ENCODE results near the gene PLD2.

Gene PLD2

GRCh38 chr17:4806456-4806776, 536 bp upstream of the PLD2 start:
- TF ChIP-seq, protein P1, sequence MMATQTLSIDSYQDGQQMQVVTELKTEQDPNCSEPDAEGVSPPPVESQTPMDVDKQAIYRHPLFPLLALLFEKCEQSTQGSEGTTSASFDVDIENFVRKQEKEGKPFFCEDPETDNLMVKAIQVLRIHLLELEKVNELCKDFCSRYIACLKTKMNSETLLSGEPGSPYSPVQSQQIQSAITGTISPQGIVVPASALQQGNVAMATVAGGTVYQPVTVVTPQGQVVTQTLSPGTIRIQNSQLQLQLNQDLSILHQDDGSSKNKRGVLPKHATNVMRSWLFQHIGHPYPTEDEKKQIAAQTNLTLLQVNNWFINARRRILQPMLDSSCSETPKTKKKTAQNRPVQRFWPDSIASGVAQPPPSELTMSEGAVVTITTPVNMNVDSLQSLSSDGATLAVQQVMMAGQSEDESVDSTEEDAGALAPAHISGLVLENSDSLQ (IDR thresholded peaks at IDR 0.05): no peak
- TF ChIP-seq LEF1 (IDR thresholded peaks at IDR 0.05; ENCODE audit: borderline replicate concordance) (no peak), SUZ12 (IDR thresholded peaks at IDR 0.05) (no peak), CTBP1 (IDR thresholded peaks at IDR 0.05; ENCODE audit: borderline replicate concordance) (no peak), L3MBTL2 (conservative IDR thresholded peaks at IDR 0.05) (no peak), HDGF (IDR thresholded peaks at IDR 0.05; ENCODE audit: borderline replicate concordance) (no peak), SP1 (IDR thresholded peaks at IDR 0.05) (no peak), FOXM1 (IDR thresholded peaks at IDR 0.05; ENCODE audit: borderline replicate concordance) (no peak), TARDBP (IDR thresholded peaks at IDR 0.05) (no peak), FOXK2 (IDR thresholded peaks at IDR 0.05) (no peak), BHLHE40 (IDR thresholded peaks at IDR 0.05; ENCODE audit: borderline replicate concordance) (no peak), ELF4 (IDR thresholded peaks at IDR 0.05) (no peak), ZNF384 (IDR thresholded peaks at IDR 0.05) (no peak), ARNT (IDR thresholded peaks at IDR 0.05) (no peak), FOXA1 (IDR thresholded peaks at IDR 0.05) (no peak), NFRKB (IDR thresholded peaks at IDR 0.05) (no peak)
- DNase-seq (ENCODE audit: extremely low spot score): no peak
- POLR2A ChIA-PET: interaction anchor here (0.7 to 3.4 kb wide), 10 partner anchors 9 to 32 kb away, joined by 3 to 19 read pairs (median 4); partner anchors contain the start of genes GLTPD2, MINK1 and PSMB6
- CTCF ChIA-PET: interaction anchor here (1.1 to 1.4 kb wide), 2 partner anchors 16 to 32 kb away, joined by 3 to 8 read pairs; no protein-coding TSS in a partner anchor

DNA sequence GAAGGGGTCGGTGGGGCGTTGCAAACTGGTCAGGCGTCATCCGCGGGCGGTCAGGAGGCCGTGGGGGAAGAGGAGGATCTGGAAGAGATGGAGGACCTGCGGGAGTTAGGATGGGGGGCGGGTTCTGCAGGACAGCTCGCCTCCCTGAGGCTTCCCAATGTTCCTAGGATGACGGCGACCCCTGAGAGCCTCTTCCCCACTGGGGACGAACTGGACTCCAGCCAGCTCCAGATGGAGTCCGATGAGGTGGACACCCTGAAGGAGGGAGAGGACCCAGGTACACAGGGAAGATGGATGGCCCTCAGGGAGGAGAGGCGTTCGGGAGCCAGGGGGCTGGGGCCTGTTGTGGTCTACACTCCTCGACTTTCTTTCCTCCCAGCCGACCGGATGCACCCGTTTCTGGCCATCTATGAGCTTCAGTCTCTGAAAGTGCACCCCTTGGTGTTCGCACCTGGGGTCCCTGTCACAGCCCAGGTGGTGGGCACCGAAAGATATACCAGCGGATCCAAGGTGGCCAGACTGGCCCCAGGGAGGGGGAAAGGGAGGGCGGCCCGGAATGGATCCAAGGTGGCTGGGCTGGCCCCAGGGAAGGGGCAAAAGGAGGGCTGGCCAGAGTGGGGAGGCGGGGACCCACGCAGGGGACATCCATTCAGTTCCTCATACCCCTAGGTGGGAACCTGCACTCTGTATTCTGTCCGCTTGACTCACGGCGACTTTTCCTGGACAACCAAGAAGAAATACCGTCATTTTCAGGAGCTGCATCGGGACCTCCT, 839 bp downstream of the PLD2 start:
- ChIA-PET CTCF (interaction anchor here (1.4 kb wide), 1 partner anchor 18 kb away, joined by 8 read pairs; no protein-coding TSS in a partner anchor), POLR2A (interaction anchor here (0.9 to 3.4 kb wide), 10 partner anchors 8 to 132 kb away, joined by 3 to 19 read pairs (median 4); partner anchors contain the start of genes GLTPD2, MINK1, PSMB6 and RNF167)
- no peak for DNase-seq (ENCODE audit: extremely low spot score)
- TF ChIP-seq ARNT (IDR thresholded peaks at IDR 0.05) (no peak), CTBP1 (IDR thresholded peaks at IDR 0.05; ENCODE audit: borderline replicate concordance) (no peak), BHLHE40 (IDR thresholded peaks at IDR 0.05; ENCODE audit: borderline replicate concordance) (no peak), ZNF384 (IDR thresholded peaks at IDR 0.05) (no peak), L3MBTL2 (conservative IDR thresholded peaks at IDR 0.05) (no peak), SP1 (IDR thresholded peaks at IDR 0.05) (no peak), FOXK2 (IDR thresholded peaks at IDR 0.05) (no peak), LEF1 (IDR thresholded peaks at IDR 0.05; ENCODE audit: borderline replicate concordance) (no peak), FOXA1 (IDR thresholded peaks at IDR 0.05) (no peak), NFRKB (IDR thresholded peaks at IDR 0.05) (no peak), TARDBP (IDR thresholded peaks at IDR 0.05) (no peak), ELF4 (IDR thresholded peaks at IDR 0.05) (no peak), SUZ12 (IDR thresholded peaks at IDR 0.05) (no peak), FOXM1 (IDR thresholded peaks at IDR 0.05; ENCODE audit: borderline replicate concordance) (no peak), HDGF (IDR thresholded peaks at IDR 0.05; ENCODE audit: borderline replicate concordance) (no peak)
- TF ChIP-seq, protein P1 (IDR thresholded peaks at IDR 0.05): no peak

GRCh38 chr17:4808378-4808767, 1.4 kb downstream of the PLD2 start:
- ChIA-PET CTCF (no interaction called here), POLR2A (interaction anchor here (3.4 kb wide), 1 partner anchor 19 kb away, joined by 19 read pairs; the partner anchor contains the start of gene GLTPD2)
- DNase-seq (ENCODE audit: extremely low spot score): no peak
- TF ChIP-seq LEF1 (IDR thresholded peaks at IDR 0.05; ENCODE audit: borderline replicate concordance) (no peak), NFRKB (IDR thresholded peaks at IDR 0.05) (no peak), TARDBP (IDR thresholded peaks at IDR 0.05) (no peak), FOXM1 (IDR thresholded peaks at IDR 0.05; ENCODE audit: borderline replicate concordance) (no peak), SP1 (IDR thresholded peaks at IDR 0.05) (no peak)

- ChIA-PET CTCF (no interaction called here), POLR2A (no interaction called here)
- no peak for DNase-seq (ENCODE audit: extremely low spot score)
- TF ChIP-seq CTBP1 (IDR thresholded peaks at IDR 0.05; ENCODE audit: borderline replicate concordance): no peak
- TF ChIP-seq FOXA1 (IDR thresholded peaks at IDR 0.05): no peak
- TF ChIP-seq TARDBP (IDR thresholded peaks at IDR 0.05): no peak
Measured at GRCh38 chr17:4810696-4811290, 3.8 kb downstream of the PLD2 start.

- CTCF ChIA-PET: no interaction called here
Measured at GRCh38 chr17:4811471-4811870, 4.5 kb downstream of the PLD2 start.

GRCh38 chr17:4812690-4813089, 5.7 kb downstream of the PLD2 start:
- TF ChIP-seq NFRKB (IDR thresholded peaks at IDR 0.05) (no peak), HDGF (IDR thresholded peaks at IDR 0.05; ENCODE audit: borderline replicate concordance) (no peak), TARDBP (IDR thresholded peaks at IDR 0.05) (no peak), LEF1 (IDR thresholded peaks at IDR 0.05; ENCODE audit: borderline replicate concordance) (no peak), CTBP1 (IDR thresholded peaks at IDR 0.05; ENCODE audit: borderline replicate concordance) (no peak)
- ChIA-PET POLR2A (no interaction called here), CTCF (no interaction called here)
- no peak for DNase-seq (ENCODE audit: extremely low spot score)

More at GRCh38 chr17:4811471-4811870, 4.5 kb downstream of the PLD2 start:
- no peak for DNase-seq (ENCODE audit: extremely low spot score)
- POLR2A ChIA-PET: no interaction called here
- TF ChIP-seq TARDBP (IDR thresholded peaks at IDR 0.05): no peak
- no peak for TF ChIP-seq HDGF (IDR thresholded peaks at IDR 0.05; ENCODE audit: borderline replicate concordance)
- no peak for TF ChIP-seq ZNF384 (IDR thresholded peaks at IDR 0.05)
- TF ChIP-seq ARNT (IDR thresholded peaks at IDR 0.05): no peak

Measured in HEK293T (cell line).